Measurements from ENCODE around the gene KIAA0825.

The KIAA0825 gene

DNA sequence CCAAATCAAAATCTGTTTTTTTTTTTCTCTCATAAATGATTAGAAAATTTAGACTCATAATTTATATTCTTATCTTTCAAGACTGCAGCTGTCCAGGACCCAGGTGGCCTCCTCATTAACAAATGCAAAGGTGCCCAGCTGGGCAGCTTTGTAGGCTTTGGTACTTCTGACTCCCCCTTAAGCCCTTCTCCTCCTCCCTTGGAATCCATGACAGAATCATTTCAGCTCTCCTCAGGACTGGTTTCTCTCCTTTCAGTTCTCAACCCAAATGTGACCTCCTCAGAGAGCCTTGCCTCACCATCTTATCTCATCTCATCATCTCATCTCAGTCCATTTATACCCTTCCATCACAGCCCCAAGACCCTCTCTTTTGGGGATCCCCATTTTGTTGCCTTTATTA is 221.7 kb downstream of the KIAA0825 start:
- no peaks in the 10 kb centered on the region for H3K36me3 ChIP-seq (ENCODE audit: control insufficient read depth, insufficient read depth, low read length)
- H3K4me1 ChIP-seq (ENCODE audit: control insufficient read depth, insufficient read depth, low read length, poor library complexity, severe bottlenecking) = no peaks in the 10 kb centered on the region
- H3K27ac ChIP-seq (ENCODE audit: low read depth, low read length, severe bottlenecking) = no peak overlapping the region
- H3K9me3 ChIP-seq (ENCODE audit: control insufficient read depth, low read length) = no peaks in the 10 kb centered on the region
- H3K4me3 ChIP-seq (ENCODE audit: extremely low read depth, insufficient read depth, low read length, poor library complexity, severe bottlenecking) = no peak overlapping the region

- Histone ChIP-seq H3K9me3 (ENCODE audit: control insufficient read depth, low read length) (no peaks in the 10 kb centered on the region), H3K4me3 (ENCODE audit: extremely low read depth, insufficient read depth, low read length, poor library complexity, severe bottlenecking) (no peak overlapping the region), H3K4me1 (ENCODE audit: control insufficient read depth, insufficient read depth, low read length, poor library complexity, severe bottlenecking) (no peaks in the 10 kb centered on the region), H3K27ac (ENCODE audit: low read depth, low read length, severe bottlenecking) (no peak overlapping the region), H3K36me3 (ENCODE audit: control insufficient read depth, insufficient read depth, low read length) (no peaks in the 10 kb centered on the region)
- 57 to 60% methylated on average over 1 of the region's 1 CpG for WGBS, 2 experiments (ENCODE audit: insufficient coverage in 2 of 2)
Measured at GRCh38 chr5:94395468-94395867, 222.9 kb downstream of the KIAA0825 start.

DNA sequence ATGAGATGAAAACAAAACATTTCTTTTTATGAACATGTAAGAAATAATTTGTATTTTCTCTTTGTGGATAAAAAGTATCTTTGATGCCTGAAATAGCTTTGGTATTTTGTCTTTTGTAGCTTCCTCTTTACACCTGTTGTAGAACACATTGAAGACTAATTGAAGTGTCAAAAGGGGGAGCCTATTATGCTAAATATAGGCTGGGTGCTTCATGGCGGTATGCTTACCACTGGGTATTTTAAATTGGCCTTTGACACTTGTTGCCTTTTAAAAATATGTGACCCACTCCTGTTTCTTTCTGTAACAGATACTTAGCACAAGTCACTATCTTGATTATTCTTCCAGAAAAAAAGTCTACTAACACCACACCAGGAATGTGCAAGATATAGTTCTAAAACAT is 226.4 kb downstream of the KIAA0825 start:
- no peaks in the 10 kb centered on the region for H3K36me3 ChIP-seq (ENCODE audit: control insufficient read depth, insufficient read depth, low read length)
- H3K27ac ChIP-seq (ENCODE audit: low read depth, low read length, severe bottlenecking) = no peak overlapping the region
- no peaks in the 10 kb centered on the region for H3K4me1 ChIP-seq (ENCODE audit: control insufficient read depth, insufficient read depth, low read length, poor library complexity, severe bottlenecking)
- H3K4me3 ChIP-seq (ENCODE audit: extremely low read depth, insufficient read depth, low read length, poor library complexity, severe bottlenecking) = no peak overlapping the region
- no peaks in the 10 kb centered on the region for H3K9me3 ChIP-seq (ENCODE audit: control insufficient read depth, low read length)
- 75% methylated on average over 1 of the region's 1 CpG; no CpG with 5 or more reads in 1 of the 2 experiments for WGBS, 2 experiments (ENCODE audit: insufficient coverage in 2 of 2)

- H3K4me3 ChIP-seq (ENCODE audit: extremely low read depth, insufficient read depth, low read length, poor library complexity, severe bottlenecking) = no peak overlapping the region
- H3K4me1 ChIP-seq (ENCODE audit: control insufficient read depth, insufficient read depth, low read length, poor library complexity, severe bottlenecking) = no peaks in the 10 kb centered on the region
- H3K9me3 ChIP-seq (ENCODE audit: control insufficient read depth, low read length) = no peaks in the 10 kb centered on the region
- H3K27ac ChIP-seq (ENCODE audit: low read depth, low read length, severe bottlenecking) = no peak overlapping the region
- H3K36me3 ChIP-seq (ENCODE audit: control insufficient read depth, insufficient read depth, low read length) = no peaks in the 10 kb centered on the region
Measured at GRCh38 chr5:94389515-94389899, 228.9 kb downstream of the KIAA0825 start.

- Histone ChIP-seq H3K9me3 (ENCODE audit: control insufficient read depth, low read length) (no peaks in the 10 kb centered on the region), H3K36me3 (ENCODE audit: control insufficient read depth, insufficient read depth, low read length) (no peaks in the 10 kb centered on the region), H3K27ac (ENCODE audit: low read depth, low read length, severe bottlenecking) (no peak overlapping the region), H3K4me3 (ENCODE audit: extremely low read depth, insufficient read depth, low read length, poor library complexity, severe bottlenecking) (no peak overlapping the region), H3K4me1 (ENCODE audit: control insufficient read depth, insufficient read depth, low read length, poor library complexity, severe bottlenecking) (no peaks in the 10 kb centered on the region)
- 73 to 100% methylated on average over 1 to 2 of the region's 3 CpGs for WGBS, 2 experiments (ENCODE audit: insufficient coverage in 2 of 2)
Measured at GRCh38 chr5:94388773-94389514, 229.5 kb downstream of the KIAA0825 start.

DNA sequence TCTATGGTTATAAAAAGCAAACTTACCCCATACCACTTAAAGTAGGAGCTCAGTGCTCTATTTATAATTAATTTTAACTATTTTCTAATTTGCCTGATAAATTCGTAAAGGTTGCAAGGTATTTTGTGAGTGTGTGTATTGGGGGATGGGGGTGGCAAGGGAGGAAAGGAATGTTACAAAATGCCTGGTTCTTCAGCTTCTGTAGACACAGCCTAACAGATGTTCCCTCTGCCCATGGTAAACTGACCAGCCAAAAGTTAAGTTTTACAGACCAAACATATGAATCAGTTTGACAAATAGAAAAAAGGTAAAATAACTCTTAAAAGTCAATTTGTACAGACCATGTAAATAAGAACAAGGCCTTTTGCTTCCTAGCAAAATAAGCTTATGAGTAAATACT is 232.6 kb downstream of the KIAA0825 start:
- no peak overlapping the region for H3K27ac ChIP-seq (ENCODE audit: low read depth, low read length, severe bottlenecking)
- no CpG with 5 or more reads among the region's 1 CpG for WGBS, 2 experiments (ENCODE audit: insufficient coverage in 2 of 2)
- H3K36me3 ChIP-seq (ENCODE audit: control insufficient read depth, insufficient read depth, low read length) = no peaks in the 10 kb centered on the region
- H3K9me3 ChIP-seq (ENCODE audit: control insufficient read depth, low read length) = no peaks in the 10 kb centered on the region
- no peak overlapping the region for H3K4me3 ChIP-seq (ENCODE audit: extremely low read depth, insufficient read depth, low read length, poor library complexity, severe bottlenecking)
- no peaks in the 10 kb centered on the region for H3K4me1 ChIP-seq (ENCODE audit: control insufficient read depth, insufficient read depth, low read length, poor library complexity, severe bottlenecking)

DNA sequence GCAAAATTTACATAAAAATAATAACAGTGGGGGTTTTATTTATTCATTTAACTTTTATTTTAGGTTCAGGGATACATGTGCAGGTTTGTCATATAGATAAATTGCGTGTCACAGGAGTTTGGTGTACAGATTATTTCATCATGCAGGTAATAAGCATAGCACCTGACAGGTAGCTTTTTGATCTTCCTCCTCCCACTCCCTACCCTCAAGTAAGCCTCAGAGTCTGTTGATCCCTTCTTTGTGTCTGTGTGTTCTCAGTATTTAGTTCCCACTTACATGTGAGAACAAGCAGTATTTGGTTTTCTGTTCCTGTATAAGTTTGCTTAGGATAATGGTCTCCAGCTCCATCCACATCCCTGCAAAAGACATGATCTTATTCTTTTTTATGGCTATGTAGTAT is 240.3 kb downstream of the KIAA0825 start:
- Histone ChIP-seq H3K36me3 (ENCODE audit: control insufficient read depth, insufficient read depth, low read length) (no peaks in the 10 kb centered on the region), H3K9me3 (ENCODE audit: control insufficient read depth, low read length) (no peaks in the 10 kb centered on the region), H3K4me3 (ENCODE audit: extremely low read depth, insufficient read depth, low read length, poor library complexity, severe bottlenecking) (no peak overlapping the region), H3K4me1 (ENCODE audit: control insufficient read depth, insufficient read depth, low read length, poor library complexity, severe bottlenecking) (no peaks in the 10 kb centered on the region), H3K27ac (ENCODE audit: low read depth, low read length, severe bottlenecking) (no peak overlapping the region)
- WGBS, 2 experiments (ENCODE audit: insufficient coverage in 2 of 2) = 100% methylated on average over 1 of the region's 1 CpG; no CpG with 5 or more reads in 1 of the 2 experiments

- 88 to 100% methylated on average over 1 of the region's 4 CpGs for WGBS, 2 experiments (ENCODE audit: insufficient coverage in 2 of 2)
- H3K9me3 ChIP-seq (ENCODE audit: control insufficient read depth, low read length) = no peaks in the 10 kb centered on the region
- no peak overlapping the region for H3K27ac ChIP-seq (ENCODE audit: low read depth, low read length, severe bottlenecking)
- no peaks in the 10 kb centered on the region for H3K4me1 ChIP-seq (ENCODE audit: control insufficient read depth, insufficient read depth, low read length, poor library complexity, severe bottlenecking)
- no peaks in the 10 kb centered on the region for H3K36me3 ChIP-seq (ENCODE audit: control insufficient read depth, insufficient read depth, low read length)
- H3K4me3 ChIP-seq (ENCODE audit: extremely low read depth, insufficient read depth, low read length, poor library complexity, severe bottlenecking) = no peak overlapping the region
Measured at GRCh38 chr5:94376672-94377345, 241.6 kb downstream of the KIAA0825 start.

- Histone ChIP-seq H3K4me3 (ENCODE audit: extremely low read depth, insufficient read depth, low read length, poor library complexity, severe bottlenecking) (no peak overlapping the region), H3K9me3 (ENCODE audit: control insufficient read depth, low read length) (no peaks in the 10 kb centered on the region), H3K4me1 (ENCODE audit: control insufficient read depth, insufficient read depth, low read length, poor library complexity, severe bottlenecking) (no peaks in the 10 kb centered on the region), H3K27ac (ENCODE audit: low read depth, low read length, severe bottlenecking) (no peak overlapping the region), H3K36me3 (ENCODE audit: control insufficient read depth, insufficient read depth, low read length) (no peaks in the 10 kb centered on the region)
- 57% methylated on average over 1 of the region's 2 CpGs; no CpG with 5 or more reads in 1 of the 2 experiments for WGBS, 2 experiments (ENCODE audit: insufficient coverage in 2 of 2)
Measured at GRCh38 chr5:94375801-94376200, 242.6 kb downstream of the KIAA0825 start.

DNA sequence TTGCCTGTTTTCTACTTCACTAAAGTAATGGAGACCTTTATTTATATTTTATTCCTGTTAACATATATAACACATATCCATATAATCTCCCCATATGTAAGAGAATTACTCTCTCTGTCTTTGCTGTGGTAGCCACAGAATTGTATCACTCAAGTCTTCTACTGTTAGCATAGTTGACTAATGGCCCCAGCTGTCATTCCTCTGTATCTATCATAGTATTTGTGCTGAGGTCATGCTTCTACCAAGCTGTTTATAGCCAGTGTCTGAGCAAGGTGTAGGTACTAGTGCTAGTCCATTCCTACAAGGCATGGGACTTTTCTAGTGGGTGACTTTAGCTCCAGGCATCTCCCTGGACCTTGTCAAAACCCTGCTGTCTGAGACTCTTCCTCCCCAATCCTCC is 244.1 kb downstream of the KIAA0825 start:
- no peak overlapping the region for H3K27ac ChIP-seq (ENCODE audit: low read depth, low read length, severe bottlenecking)
- no peaks in the 10 kb centered on the region for H3K9me3 ChIP-seq (ENCODE audit: control insufficient read depth, low read length)
- no peaks in the 10 kb centered on the region for H3K36me3 ChIP-seq (ENCODE audit: control insufficient read depth, insufficient read depth, low read length)
- H3K4me1 ChIP-seq (ENCODE audit: control insufficient read depth, insufficient read depth, low read length, poor library complexity, severe bottlenecking) = no peaks in the 10 kb centered on the region
- H3K4me3 ChIP-seq (ENCODE audit: extremely low read depth, insufficient read depth, low read length, poor library complexity, severe bottlenecking) = no peak overlapping the region

DNA sequence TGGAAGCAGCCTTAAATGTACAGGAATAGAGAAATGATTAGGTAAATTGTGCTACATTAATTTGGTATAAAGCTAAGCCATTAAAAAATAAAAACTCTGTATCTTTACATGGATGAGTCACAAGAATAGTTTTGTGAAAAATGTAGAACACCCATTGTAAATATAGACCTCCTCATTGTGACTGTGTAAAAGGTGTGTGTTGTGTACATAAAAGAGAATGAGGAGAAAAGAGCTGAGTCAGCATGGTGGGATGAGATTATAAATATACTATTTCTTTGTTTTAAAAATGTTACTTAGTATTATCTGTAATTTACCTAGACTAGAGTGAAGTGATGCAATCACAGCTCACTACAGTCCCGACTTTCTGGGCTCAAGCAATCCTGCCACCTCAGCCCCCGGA is 250.5 kb downstream of the KIAA0825 start:
- H3K27ac ChIP-seq (ENCODE audit: low read depth, low read length, severe bottlenecking) = no peak overlapping the region
- no peaks in the 10 kb centered on the region for H3K4me1 ChIP-seq (ENCODE audit: control insufficient read depth, insufficient read depth, low read length, poor library complexity, severe bottlenecking)
- WGBS, 2 experiments (ENCODE audit: insufficient coverage in 2 of 2) = 100% methylated on average over 2 of the region's 2 CpGs
- no peaks in the 10 kb centered on the region for H3K9me3 ChIP-seq (ENCODE audit: control insufficient read depth, low read length)
- no peaks in the 10 kb centered on the region for H3K36me3 ChIP-seq (ENCODE audit: control insufficient read depth, insufficient read depth, low read length)
- H3K4me3 ChIP-seq (ENCODE audit: extremely low read depth, insufficient read depth, low read length, poor library complexity, severe bottlenecking) = no peak overlapping the region

Measured in mesodermal cell (in vitro differentiated cells).